Suprapubic skin (tissue), 3 donors: ENCODE results near the gene CBARP.

Experiments used
- POLR2A ChIP-seq, 2 donors: fragments of 450-650 bp; IDR thresholded peaks; one replicate each; pipeline ENCODE4 v1.6.1; 2017; ENCODE audit warnings: antibody characterized with exemption in 2 of 2, mild to moderate bottlenecking in 2 of 2, moderate library complexity in 2 of 2
- TF ChIP-seq, protein P1 (sequence below), 2 donors: fragments of 200-600 bp in 1 of 2; fragments of 450-650 bp in 1 of 2; sonication (generic) in 1 of 2; IDR thresholded peaks; one replicate each; pipeline ENCODE4 v1.5.1; 2016 to 2019; ENCODE audit warnings: antibody characterized with exemption in 2 of 2, mild to moderate bottlenecking in 1 of 2, moderate library complexity in 1 of 2

DNA sequence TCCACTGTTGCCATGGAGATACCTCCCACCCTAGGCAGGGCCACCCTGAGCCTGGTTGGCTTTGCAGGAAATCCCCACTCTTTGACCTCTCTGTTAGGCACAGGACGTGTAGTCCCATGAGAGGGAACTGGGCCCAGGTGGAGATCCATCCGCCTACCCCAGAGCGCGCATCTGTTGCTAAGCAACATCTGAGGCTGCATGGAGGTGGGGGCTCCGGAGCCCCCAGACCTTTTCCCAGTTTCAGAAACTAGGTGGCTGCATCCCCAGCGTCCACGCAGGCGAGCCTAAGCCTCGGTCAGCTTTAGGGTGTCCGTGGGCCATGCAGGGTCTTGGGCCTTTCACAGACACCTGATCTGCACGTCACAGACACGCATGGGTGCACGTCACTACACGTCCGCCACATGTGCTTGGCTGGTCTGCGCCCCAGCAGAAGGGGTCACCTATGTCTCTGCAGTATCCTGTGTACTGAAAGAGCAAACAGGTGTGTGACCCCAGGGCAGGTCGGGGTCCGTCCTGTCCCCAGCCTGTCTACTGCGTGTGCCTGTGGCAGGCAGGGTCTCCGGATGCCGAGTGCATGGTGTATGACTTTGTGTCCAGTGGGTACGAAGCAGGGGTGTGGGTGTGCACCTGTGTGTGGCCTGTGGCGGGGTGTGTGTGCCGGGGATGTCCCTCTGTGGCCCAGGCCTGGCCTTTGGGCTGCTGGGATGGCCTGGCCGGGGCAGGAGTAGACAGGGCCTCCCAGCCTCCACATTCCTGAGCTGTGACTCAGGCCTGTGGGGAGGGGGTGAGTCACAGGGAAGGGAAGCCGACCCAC, 27.2 kb upstream of the CBARP start:
- no peak for TF ChIP-seq POLR2A (IDR thresholded peaks at IDR 0.05)
- TF ChIP-seq, protein P1, sequence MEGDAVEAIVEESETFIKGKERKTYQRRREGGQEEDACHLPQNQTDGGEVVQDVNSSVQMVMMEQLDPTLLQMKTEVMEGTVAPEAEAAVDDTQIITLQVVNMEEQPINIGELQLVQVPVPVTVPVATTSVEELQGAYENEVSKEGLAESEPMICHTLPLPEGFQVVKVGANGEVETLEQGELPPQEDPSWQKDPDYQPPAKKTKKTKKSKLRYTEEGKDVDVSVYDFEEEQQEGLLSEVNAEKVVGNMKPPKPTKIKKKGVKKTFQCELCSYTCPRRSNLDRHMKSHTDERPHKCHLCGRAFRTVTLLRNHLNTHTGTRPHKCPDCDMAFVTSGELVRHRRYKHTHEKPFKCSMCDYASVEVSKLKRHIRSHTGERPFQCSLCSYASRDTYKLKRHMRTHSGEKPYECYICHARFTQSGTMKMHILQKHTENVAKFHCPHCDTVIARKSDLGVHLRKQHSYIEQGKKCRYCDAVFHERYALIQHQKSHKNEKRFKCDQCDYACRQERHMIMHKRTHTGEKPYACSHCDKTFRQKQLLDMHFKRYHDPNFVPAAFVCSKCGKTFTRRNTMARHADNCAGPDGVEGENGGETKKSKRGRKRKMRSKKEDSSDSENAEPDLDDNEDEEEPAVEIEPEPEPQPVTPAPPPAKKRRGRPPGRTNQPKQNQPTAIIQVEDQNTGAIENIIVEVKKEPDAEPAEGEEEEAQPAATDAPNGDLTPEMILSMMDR (IDR thresholded peaks at IDR 0.05): no peak
